Loucy (cell line): Measurements from ENCODE around the gene SH3BGRL2.

Experiments used
- CTCF ChIP-seq: fragments of 200-600 bp; sonication (generic); conservative IDR thresholded peaks from 2 replicates; pipeline ENCODE4 v1.5.1; 2014; ENCODE audit warnings: mild to moderate bottlenecking, antibody characterized with exemption, low read length
- EZH2phosphoT487 ChIP-seq: fragments of 200-600 bp; IDR thresholded peaks from 2 replicates; pipeline ENCODE4 v1.6.1; 2018; ENCODE audit warnings: antibody characterized with exemption, mild to moderate bottlenecking, moderate library complexity, borderline replicate concordance

GRCh38 chr6:79657238-79657637, 26.1 kb downstream of the SH3BGRL2 start:
- no peak for TF ChIP-seq CTCF
- TF ChIP-seq EZH2phosphoT487: no peak
